MCF 10A (cell line): Measurements from ENCODE around the gene ETV7. TPM values are rescaled to one million over a fixed set of nuclear protein-coding genes. Genes with fewer than 3 reads are reported as not detected.
A peak's percentile ranks its signal among the peaks of the same experiment; 100 is the strongest.

Experiments used
- BruUV-seq: library from RNA; stranded (reverse); fragments of 400-500 nt; replicated peaks from 2 replicates; lab custom pipeline; 2021; lab: Mats Ljungman, UMichigan
- CTCF ChIA-PET: fragments of 300-600 bp; sonication (Branson Sonifier 250); formaldehyde crosslinking; extraction: SDS; loops from one replicate; lab custom pipeline; 2021; ENCODE audit warnings: antibody characterized with exemption, inconsistent platforms; lab: Yijun Ruan, JAX
- POLR2A ChIA-PET: fragments of 300-600, 350-650 bp; sonication (Branson Sonifier 250); formaldehyde crosslinking; extraction: SDS; loops from one replicate; lab custom pipeline; 2020; ENCODE audit warnings: antibody characterized with exemption, inconsistent platforms; lab: Yijun Ruan, JAX
- DNase-seq: peaks from one replicate; pipeline ENCODE4 v3.0.0-alpha.2; 2018; ENCODE audit not compliant: unreplicated experiment
- H3K27ac Mint-ChIP-seq: one replicate; pipeline ENCODE4 v1.8.0; 2022; ENCODE audit warnings: mild to moderate bottlenecking, low read depth, mixed read lengths; ENCODE audit not compliant: unreplicated experiment
- H3K27me3 Mint-ChIP-seq: one replicate; pipeline ENCODE4 v1.8.0; 2022; ENCODE audit warnings: mixed read lengths; ENCODE audit not compliant: insufficient read depth, unreplicated experiment
- H3K36me3 Mint-ChIP-seq: one replicate; pipeline ENCODE4 v1.8.0; 2022; ENCODE audit warnings: mild to moderate bottlenecking, moderate library complexity, mixed read lengths; ENCODE audit not compliant: insufficient read depth, unreplicated experiment
- H3K4me1 Mint-ChIP-seq: one replicate; pipeline ENCODE4 v1.8.0; 2022; ENCODE audit warnings: mixed read lengths; ENCODE audit not compliant: insufficient read depth, unreplicated experiment
- H3K4me3 Mint-ChIP-seq: one replicate; pipeline ENCODE4 v1.8.0; 2022; ENCODE audit warnings: mild to moderate bottlenecking, moderate library complexity, mixed read lengths; ENCODE audit not compliant: unreplicated experiment
- H3K9me3 Mint-ChIP-seq: one replicate; pipeline ENCODE4 v1.8.0; 2022; ENCODE audit warnings: mixed read lengths; ENCODE audit not compliant: unreplicated experiment
- CTCF ChIP-seq: fragments of 200-600 bp; IDR thresholded peaks from one replicate; pipeline ENCODE4 v1.8.0; 2022; ENCODE audit warnings: antibody characterized with exemption, mild to moderate bottlenecking; ENCODE audit not compliant: unreplicated experiment
- intact Hi-C: fragments of 100-400 bp; cut with micrococcal nuclease; formaldehyde crosslinking; loops from 2 replicates; pipeline ENCODE4 v1.14.1; 2022
- total RNA-seq: library from RNA; stranded (reverse); gene quantifications from 2 replicates; pipeline ENCODE4 v1.2.3, GENCODE V29; 2022

The ETV7 gene
- total RNA-seq, 1 experiment from 2014 or later: 0.47 TPM

GRCh38 chr6:36423101-36423824 lies 35.8 kb upstream of the ETV7 start:
- H3K27me3 Mint-ChIP-seq: no peaks in the 10 kb centered on the region
- H3K4me3 Mint-ChIP-seq: peak overlapping the region; percentile 73
- ChIA-PET POLR2A (interaction anchor here (0.6 to 4.0 kb wide), 16 partner anchors 9 to 255 kb away, joined by 3 to 68 read pairs (median 4); partner anchors contain the start of genes CDKN1A, KCTD20 and PXT1), CTCF (interaction anchor here (0.5 to 1.8 kb wide), 9 partner anchors 9 to 449 kb away, joined by 3 to 7 read pairs (median 5); partner anchors contain the start of gene KCTD20)
- peak overlapping the region; percentile 91 for H3K27ac Mint-ChIP-seq
- BruUV-seq: no TSS peak
- peaks cover 28% of the 10 kb centered on the region for H3K4me1 Mint-ChIP-seq
- peak; percentile 98 for DNase-seq
- intact Hi-C loops: loop anchor here (1.0 to 10.0 kb wide), 8 partner anchors 21 to 336 kb away; partner anchors contain the start of gene SRSF3
- no peaks in the 10 kb centered on the region for H3K36me3 Mint-ChIP-seq
- H3K9me3 Mint-ChIP-seq: no peaks in the 10 kb centered on the region
- peak; percentile 63 for TF ChIP-seq CTCF

- peak overlapping the region; percentile 91 for H3K27ac Mint-ChIP-seq
- ChIA-PET POLR2A (interaction anchor here (0.6 to 4.0 kb wide), 13 partner anchors 10 to 252 kb away, joined by 3 to 68 read pairs (median 5); partner anchors contain the start of genes KCTD20 and PXT1), CTCF (interaction anchor here (0.6 to 1.8 kb wide), 6 partner anchors 19 to 450 kb away, joined by 3 to 7 read pairs (median 3); partner anchors contain the start of gene KCTD20)
- H3K27me3 Mint-ChIP-seq: no peaks in the 10 kb centered on the region
- DNase-seq: no peak
- BruUV-seq: no TSS peak
- peaks cover 26% of the 10 kb centered on the region for H3K4me1 Mint-ChIP-seq
- H3K36me3 Mint-ChIP-seq: no peaks in the 10 kb centered on the region
- H3K4me3 Mint-ChIP-seq: peak overlapping the region; percentile 73
- H3K9me3 Mint-ChIP-seq: no peaks in the 10 kb centered on the region
- no peak for TF ChIP-seq CTCF
- intact Hi-C loops: loop anchor here (1.0 to 10.0 kb wide), 8 partner anchors 22 to 337 kb away; partner anchors contain the start of gene SRSF3
Measured at GRCh38 chr6:36422714-36423100, 35.2 kb upstream of the ETV7 start.

GRCh38 chr6:36419310-36419709 lies 31.8 kb upstream of the ETV7 start:
- no peak for TF ChIP-seq CTCF
- ChIA-PET POLR2A (interaction anchor here (0.7 to 2.6 kb wide), 21 partner anchors 9 to 687 kb away, joined by 3 to 36 read pairs (median 4); partner anchors contain the start of genes ETV7, KCTD20, PXT1 and SRSF3), CTCF (interaction anchor here (0.6 to 1.6 kb wide), 4 partner anchors 24 to 340 kb away, joined by 3 to 10 read pairs (median 7); partner anchors contain the start of gene KCTD20)
- H3K9me3 Mint-ChIP-seq: no peaks in the 10 kb centered on the region
- H3K36me3 Mint-ChIP-seq: no peaks in the 10 kb centered on the region
- peaks cover 24% of the 10 kb centered on the region for H3K4me1 Mint-ChIP-seq
- no peak overlapping the region for H3K4me3 Mint-ChIP-seq
- intact Hi-C loops: no loop called here
- no TSS peak for BruUV-seq
- H3K27ac Mint-ChIP-seq: peak overlapping the region; percentile 6
- DNase-seq: peak; percentile 78
- H3K27me3 Mint-ChIP-seq: no peaks in the 10 kb centered on the region

- BruUV-seq: no TSS peak
- H3K4me1 Mint-ChIP-seq: peaks cover 20% of the 10 kb centered on the region
- POLR2A ChIA-PET: interaction anchor here (0.6 to 2.6 kb wide), 20 partner anchors 10 to 686 kb away, joined by 3 to 36 read pairs (median 4); partner anchors contain the start of genes CDKN1A, ETV7, KCTD20 and PXT1
- DNase-seq: peak; percentile 39
- intact Hi-C loops: no loop called here
- H3K27ac Mint-ChIP-seq: no peak overlapping the region
- no peaks in the 10 kb centered on the region for H3K36me3 Mint-ChIP-seq
- no peak overlapping the region for H3K4me3 Mint-ChIP-seq
- no peaks in the 10 kb centered on the region for H3K27me3 Mint-ChIP-seq
- CTCF ChIA-PET: interaction anchor here (1.6 kb wide), 2 partner anchors 25 to 341 kb away, joined by 8 to 10 read pairs; partner anchors contain the start of gene KCTD20
- no peaks in the 10 kb centered on the region for H3K9me3 Mint-ChIP-seq
- no peak for TF ChIP-seq CTCF
Measured at GRCh38 chr6:36418558-36418957, 31.1 kb upstream of the ETV7 start.
